Endothelial cell of umbilical vein (primary cell): Measurements from ENCODE around the gene GGA1. TPM values are rescaled to one million over a fixed set of nuclear protein-coding genes. Genes with fewer than 3 reads are reported as not detected.

ENCODE experiments used
- BruUV-seq: library from RNA; stranded (reverse); fragments of 400-500 nt; replicated peaks from 2 replicates; lab custom pipeline; 2021; lab: Mats Ljungman, UMichigan
- CTCF ChIA-PET: fragments of 300-600, 350-600 bp; sonication (Branson Sonifier 250); formaldehyde crosslinking; loops from one replicate; lab custom pipeline; 2021; ENCODE audit warnings: antibody characterized with exemption, inconsistent platforms; lab: Charles Lee
- POLR2A ChIA-PET: fragments of 300-600, 350-600 bp; sonication (Branson Sonifier 250); formaldehyde crosslinking; loops from one replicate; lab custom pipeline; 2021; ENCODE audit warnings: antibody characterized with exemption, inconsistent platforms; lab: Charles Lee
- DNase-seq: peaks from one replicate; pipeline ENCODE4 v3.0.0-alpha.2; 2011; ENCODE audit warnings: low read depth, low spot score
- FAIRE-seq: peaks from 2 replicates; lab custom pipeline; 2011; peaks lifted over from hg19 to GRCh38; lab: Jason Lieb, UNC
- H2AFZ ChIP-seq: 2 replicates; pipeline ENCODE4 v1.6.0; 2012; ENCODE audit warnings: low read depth, low read length, control low read depth, inconsistent platforms
- H3K27ac ChIP-seq: 2 replicates; pipeline ENCODE4 v1.5.1; 2011; ENCODE audit warnings: low read depth, mild to moderate bottlenecking, control low read depth, low read length, moderate library complexity; ENCODE audit not compliant: insufficient read depth
- H3K27me3 ChIP-seq, 2 experiments: 2 replicates each; pipeline versions ENCODE4 v1.6.0 to v1.6.1; 2011; ENCODE audit warnings: low read length in 2 of 2, mixed read lengths in 1 of 2; ENCODE audit not compliant: control insufficient read depth in 2 of 2, insufficient read depth in 2 of 2
- H3K36me3 ChIP-seq, 2 experiments: 2 replicates in 1 of 2; 3 replicates in 1 of 2; pipeline ENCODE4 v1.5.1; 2011; ENCODE audit warnings: low read length in 2 of 2, mild to moderate bottlenecking in 1 of 2, moderate library complexity in 1 of 2; ENCODE audit not compliant: control insufficient read depth in 2 of 2, insufficient read depth in 2 of 2; ENCODE audit errors: extremely low read depth in 1 of 2
- H3K4me1 ChIP-seq: 3 replicates; pipeline ENCODE4 v1.5.1; 2011; ENCODE audit warnings: mild to moderate bottlenecking, low read length; ENCODE audit not compliant: control insufficient read depth, insufficient read depth; ENCODE audit errors: extremely low read depth
- H3K4me2 ChIP-seq: 2 replicates; pipeline ENCODE4 v1.6.1; 2011; ENCODE audit warnings: low read length, control low read depth, mixed read lengths; ENCODE audit not compliant: insufficient read depth
- H3K4me3 ChIP-seq, 3 experiments: fragments of 200-600 bp in 1 of 3; sonication (generic), shearing (Covaris generic) in 1 of 3; replicated peaks in 1 of 3; 2 replicates each; pipeline ENCODE4 v1.5.1; 2011 to 2016; ENCODE audit warnings: control low read depth in 3 of 3, low read length in 3 of 3, mild to moderate bottlenecking in 2 of 3, inconsistent platforms in 1 of 3, low read depth in 1 of 3, moderate library complexity in 1 of 3; ENCODE audit not compliant: insufficient read depth in 1 of 3
- H3K79me2 ChIP-seq: 2 replicates; pipeline ENCODE4 v1.6.0; 2012; ENCODE audit warnings: low read length, inconsistent platforms; ENCODE audit not compliant: control insufficient read depth, insufficient read depth
- H3K9ac ChIP-seq: replicated peaks from 2 replicates; pipeline ENCODE3; 2011; ENCODE audit warnings: low read length, control low read depth; ENCODE audit not compliant: insufficient read depth; ENCODE audit errors: extremely low read depth
- H3K9me1 ChIP-seq: replicated peaks from 3 replicates; pipeline ENCODE4 v1.6.0; 2011; ENCODE audit warnings: mild to moderate bottlenecking, low read length; ENCODE audit not compliant: control insufficient read depth, insufficient read depth; ENCODE audit errors: extremely low read depth
- H3K9me3 ChIP-seq: replicated peaks from 2 replicates; pipeline ENCODE4 v1.5.1; 2012; ENCODE audit warnings: low read length, inconsistent platforms; ENCODE audit not compliant: control insufficient read depth, insufficient read depth
- H4K20me1 ChIP-seq: replicated peaks from 2 replicates; pipeline ENCODE3; 2011; ENCODE audit warnings: mild to moderate bottlenecking, low read length; ENCODE audit not compliant: control insufficient read depth, insufficient read depth; ENCODE audit errors: extremely low read depth
- CTCF ChIP-seq, 2 donors: IDR thresholded peaks; 1 replicate in 1 of 2; 2 replicates in 1 of 2; pipeline ENCODE4 v1.5.1; 2011; ENCODE audit warnings: low read length in 2 of 2, mild to moderate bottlenecking in 2 of 2, moderate library complexity in 2 of 2, control low read depth in 1 of 2, inconsistent platforms in 1 of 2, low read depth in 1 of 2; ENCODE audit not compliant: insufficient read depth in 1 of 2; ENCODE audit errors: extremely low read depth in 1 of 2
- EZH2 ChIP-seq: IDR thresholded peaks from 2 replicates; pipeline ENCODE4 v1.6.1; 2012; ENCODE audit warnings: borderline replicate concordance, low read depth, mild to moderate bottlenecking, moderate library complexity, low read length, inconsistent platforms; ENCODE audit not compliant: severe bottlenecking
- FOS ChIP-seq: IDR thresholded peaks from 2 replicates; pipeline ENCODE4 v1.6.1; 2011; ENCODE audit warnings: mild to moderate bottlenecking, low read length, moderate library complexity, borderline replicate concordance; ENCODE audit not compliant: insufficient read depth
- GATA2 ChIP-seq: IDR thresholded peaks from 2 replicates; pipeline ENCODE4 v1.7.0; 2011; ENCODE audit warnings: low read depth, mild to moderate bottlenecking, moderate library complexity, mixed read lengths, low read length; ENCODE audit not compliant: insufficient read length, insufficient read depth
- JUN ChIP-seq: IDR thresholded peaks from 2 replicates; pipeline ENCODE4 v1.6.1; 2011; ENCODE audit warnings: borderline replicate concordance, low read depth; ENCODE audit not compliant: insufficient read length, insufficient read depth
- MAX ChIP-seq: IDR thresholded peaks from 2 replicates; pipeline ENCODE4 v1.6.1; 2011; ENCODE audit not compliant: insufficient read depth, insufficient read length
- MYC ChIP-seq: IDR thresholded peaks from one replicate; pipeline ENCODE4 v1.6.1; 2011; ENCODE audit warnings: mild to moderate bottlenecking, low read depth, low read length
- POLR2A ChIP-seq: IDR thresholded peaks from 2 replicates; pipeline ENCODE4 v1.6.1; 2012; ENCODE audit warnings: low read depth, mild to moderate bottlenecking, control low read depth, low read length
- POLR2AphosphoS5 ChIP-seq: IDR thresholded peaks from 2 replicates; pipeline ENCODE4 v1.6.1; 2012; ENCODE audit warnings: low read depth, mild to moderate bottlenecking, control low read depth, low read length, moderate library complexity; ENCODE audit not compliant: insufficient read depth
- dilution Hi-C: fragments of 300-500 bp; cut with MboI; formaldehyde crosslinking; loops from one replicate; pipeline ENCODE4 v1.15.0; 2019; ENCODE audit warnings: low sequenced_read_pairs; ENCODE audit not compliant: extremely low pct_ligation_motif_present
- intact Hi-C: fragments of 100-400 bp; cut with micrococcal nuclease; formaldehyde crosslinking; loops from one replicate; pipeline ENCODE4 v1.10.0; 2022
- polyA plus RNA-seq, 4 experiments: library from polyadenylated mRNA; depleted of rRNA in 3 of 4; stranded (reverse) in 3 of 4; unstranded in 1 of 4; fragments of >200 nt; gene quantifications; 2 replicates each; pipeline versions ENCODE4 v1.2.1 to v1.2.3, GENCODE V29; 2011 to 2012; ENCODE audit warnings: missing spikeins in 1 of 4
- total RNA-seq: library from RNA; stranded (reverse); gene quantifications from 2 replicates; pipeline ENCODE4 v1.2.3, GENCODE V29; 2021

The GGA1 gene
- total and polyA plus RNA-seq, 2 donors (not counting 3 experiments of a cell fraction or from before 2014, with no cell fraction given), result 54.1 to 67.5 TPM

- Histone ChIP-seq H3K9ac (no peak overlapping the region), H3K4me3 (no peak overlapping the region), H4K20me1 (peaks cover 3% of the 10 kb centered on the region), H3K36me3 (peaks cover 23 to 31% of the 10 kb centered on the region in 2 experiments), H2AFZ (no peak overlapping the region), H3K4me2 (no peak overlapping the region), H3K9me1 (no peaks in the 10 kb centered on the region), H3K4me1 (peaks cover 16% of the 10 kb centered on the region), H3K27ac (no peak overlapping the region), H3K9me3 (no peaks in the 10 kb centered on the region), H3K79me2 (peaks cover 21% of the 10 kb centered on the region), H3K27me3 (no peaks in the 10 kb centered on the region)
- no peak for DNase-seq
- ChIA-PET POLR2A (no interaction called here), CTCF (interaction anchor here (0.9 to 21.8 kb wide), 4 partner anchors 13 to 30 kb away, joined by 3 to 977 read pairs (median 44); no protein-coding TSS in a partner anchor)
- TF ChIP-seq MAX (no peak), POLR2AphosphoS5 (no peak), GATA2 (no peak), POLR2A (no peak), EZH2 (no peak), CTCF (IDR thresholded peaks at IDR 0.05; ENCODE audit: extremely low read depth in 1 of 2, insufficient read depth in 1 of 2, low read depth in 1 of 2, low read length in 2 of 2) (no peak), MYC (no peak), FOS (no peak), JUN (no peak)
- BruUV-seq, result no TSS peak
- FAIRE-seq, result no peak
- dilution Hi-C loops (no loop called here), intact Hi-C loops (no loop called here)
These were observed 38.0 kb upstream of the GGA1 start for GRCh38 chr22:37570661-37570976.
